NCI-H1092 (cell line): ENCODE results near the gene CXorf38.
A peak's percentile ranks its signal among the peaks of the same experiment; 100 is the strongest.

Experiments
- DNase-seq: peaks from one replicate; lab custom pipeline; 2025; lab: John Stamatoyannopoulos, UW

CXorf38 gene, protein sequence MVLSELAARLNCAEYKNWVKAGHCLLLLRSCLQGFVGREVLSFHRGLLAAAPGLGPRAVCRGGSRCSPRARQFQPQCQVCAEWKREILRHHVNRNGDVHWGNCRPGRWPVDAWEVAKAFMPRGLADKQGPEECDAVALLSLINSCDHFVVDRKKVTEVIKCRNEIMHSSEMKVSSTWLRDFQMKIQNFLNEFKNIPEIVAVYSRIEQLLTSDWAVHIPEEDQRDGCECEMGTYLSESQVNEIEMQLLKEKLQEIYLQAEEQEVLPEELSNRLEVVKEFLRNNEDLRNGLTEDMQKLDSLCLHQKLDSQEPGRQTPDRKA

GRCh38 chrX:40647307-40648197 lies at the start of gene CXorf38:
Gene CXorf38, minus strand, starts transcription at chrX:40647561. Its CDS starts 41 bp downstream, at chrX:40647520.
- DNase-seq = peak; percentile 91

DNA sequence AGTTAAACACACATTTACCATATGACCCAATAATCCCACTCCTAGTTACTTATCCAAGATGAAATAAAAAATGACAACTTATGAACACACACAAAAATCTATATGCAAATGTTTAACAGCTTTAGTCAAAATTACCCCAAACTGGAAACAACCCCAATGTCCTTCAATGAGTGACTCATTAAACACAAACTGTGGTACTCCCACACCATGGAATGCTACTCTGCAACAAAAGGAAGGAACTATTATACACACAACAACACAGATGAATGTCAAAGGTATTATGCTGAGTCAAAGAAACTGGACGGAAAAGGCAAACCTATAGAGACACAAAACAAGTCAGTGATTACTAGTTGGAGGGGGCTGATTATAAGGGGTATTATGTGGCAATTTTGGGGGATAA lies 47.4 kb upstream of the CXorf38 start:
- DNase-seq = no peak

GRCh38 chrX:40688929-40689328 lies 41.6 kb upstream of the CXorf38 start:
- no peak for DNase-seq

GRCh38 chrX:40687169-40687568 lies 39.8 kb upstream of the CXorf38 start:
- no peak for DNase-seq

DNA sequence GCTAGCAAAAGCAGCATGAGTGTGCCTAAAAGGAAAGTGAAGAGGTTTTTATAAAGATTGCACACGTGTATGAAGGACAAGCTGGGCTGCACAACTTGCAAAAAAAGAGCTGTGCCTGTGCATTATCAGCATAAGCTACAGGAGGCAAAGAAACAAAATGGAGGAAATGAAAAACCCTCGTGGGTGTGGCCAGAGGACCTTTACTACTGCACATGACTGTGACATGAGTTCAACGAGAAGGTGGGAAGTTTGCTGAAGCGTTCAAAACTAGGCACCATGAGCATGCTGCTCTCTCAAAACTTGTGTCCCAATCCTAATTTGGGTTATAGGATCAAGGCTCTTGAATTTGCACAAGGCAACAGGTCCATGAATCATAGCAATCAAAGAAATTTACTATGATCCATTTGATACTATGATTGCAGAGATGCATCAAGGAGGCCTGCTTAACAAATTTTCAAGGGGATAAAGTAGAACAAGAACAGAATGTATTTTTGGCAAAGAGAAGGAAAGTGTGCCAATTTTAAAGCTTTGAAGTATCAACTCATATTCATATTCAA lies 38.1 kb upstream of the CXorf38 start:
- DNase-seq = no peak

DNA sequence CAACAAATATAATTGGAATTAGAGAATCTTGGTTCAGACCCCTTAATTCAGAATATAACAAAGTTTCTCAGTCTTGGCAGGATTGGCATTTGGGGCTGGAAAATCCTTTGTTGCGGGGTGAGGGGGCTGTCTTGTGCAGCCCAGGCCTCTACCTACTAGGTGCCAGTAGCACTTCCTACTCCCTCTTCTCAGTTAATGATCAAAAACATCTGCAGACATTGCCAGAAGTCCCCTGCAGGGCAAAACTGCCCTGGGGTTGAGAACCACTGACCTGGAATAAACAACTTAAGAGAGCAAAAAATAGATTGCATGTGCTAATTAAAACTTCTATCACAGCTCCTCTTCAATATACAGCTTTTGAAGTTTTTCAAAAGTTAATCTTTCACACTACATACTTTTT lies 36.7 kb upstream of the CXorf38 start:
- DNase-seq = no peak

GRCh38 chrX:40683245-40683644 lies 35.9 kb upstream of the CXorf38 start:
- no peak for DNase-seq

DNA sequence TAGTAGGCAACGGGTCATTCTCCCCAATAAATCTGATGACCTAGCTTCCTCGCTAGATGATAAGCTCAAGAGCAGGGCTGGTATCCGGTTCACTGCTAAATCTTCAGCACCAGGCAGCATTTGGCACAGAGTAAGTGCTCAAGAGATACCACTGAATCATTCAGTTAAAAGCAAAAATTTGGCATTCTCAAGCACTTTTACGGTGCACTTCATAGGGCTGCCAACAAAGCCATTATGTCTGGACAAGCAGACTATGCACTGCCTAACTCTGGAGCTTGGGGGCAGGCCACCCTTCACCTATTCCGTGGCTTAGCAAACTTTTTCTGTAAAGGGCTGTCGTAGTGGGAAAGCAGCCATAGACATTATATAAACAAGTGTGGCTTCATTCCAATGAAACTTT lies 23.8 kb upstream of the CXorf38 start:
- peak; percentile 20 for DNase-seq

- no peak for DNase-seq
These were observed 16.7 kb upstream of the CXorf38 start for GRCh38 chrX:40663880-40664630.

DNA sequence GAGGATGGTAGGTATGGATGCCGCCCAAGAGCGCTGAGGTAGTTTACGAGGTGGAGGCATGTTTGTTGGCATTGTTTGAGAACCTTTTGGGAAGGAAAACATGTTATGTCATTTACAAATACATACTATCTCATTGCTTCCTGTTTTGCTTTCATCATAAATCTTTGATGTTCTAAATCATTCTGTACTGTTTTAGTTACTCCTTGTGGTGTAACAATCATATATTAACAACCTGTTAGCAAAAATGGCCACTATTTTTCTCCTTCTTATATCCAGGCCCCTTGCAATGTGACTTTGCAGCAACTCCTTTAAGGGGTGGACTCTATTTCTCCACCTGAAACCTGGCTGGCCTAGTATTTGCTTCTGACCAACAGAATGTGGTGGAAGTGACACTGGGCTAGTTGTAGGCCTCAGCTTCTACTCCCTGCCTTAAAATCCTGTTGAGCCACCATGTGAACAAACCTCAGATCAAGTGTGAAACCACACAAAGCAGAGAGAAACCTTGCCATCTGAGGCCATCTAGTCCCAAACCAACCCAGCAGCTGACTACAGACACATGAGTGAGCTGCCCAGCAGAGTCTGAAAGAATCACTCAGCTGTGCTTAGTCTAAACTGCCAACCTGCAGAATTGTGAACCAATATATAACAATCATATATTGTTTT lies 15.8 kb upstream of the CXorf38 start:
- no peak for DNase-seq

DNA sequence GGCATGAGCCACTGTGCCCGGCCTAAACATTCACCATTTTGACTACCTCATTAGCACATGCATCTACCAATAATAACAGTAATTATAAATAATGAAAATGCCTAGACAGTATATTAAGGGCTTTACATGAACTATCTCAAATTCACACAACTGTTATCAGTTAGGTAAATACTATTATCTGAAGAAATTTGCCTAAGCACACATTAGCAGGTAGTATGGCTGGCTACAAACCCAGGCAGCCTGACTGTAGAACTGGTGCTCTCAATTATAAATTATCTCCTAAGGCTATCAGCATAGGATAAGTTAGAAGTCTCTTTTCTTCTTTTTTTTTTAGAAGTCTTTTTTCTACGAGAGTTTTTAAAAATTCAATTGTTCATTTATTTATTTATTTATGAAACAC lies 14.1 kb upstream of the CXorf38 start:
- no peak for DNase-seq

DNA sequence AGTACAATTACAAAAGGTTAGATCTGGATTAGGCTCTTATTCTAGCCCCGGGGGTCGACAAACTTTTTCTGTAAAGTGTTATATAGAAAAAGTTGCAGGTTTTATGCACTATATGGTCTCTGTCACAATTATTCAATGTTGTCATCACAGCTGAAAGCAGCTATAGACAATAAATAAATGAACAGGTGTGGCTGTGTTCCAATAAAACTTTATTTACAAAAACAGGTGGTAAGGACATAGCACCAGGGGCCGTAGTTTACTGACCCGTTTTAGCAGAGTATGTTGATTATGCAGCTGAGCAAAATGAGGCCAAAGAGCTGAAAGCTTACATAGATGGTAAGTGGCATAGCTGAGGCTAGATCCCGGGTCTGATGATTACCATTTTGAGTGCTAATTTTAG lies 13.0 kb upstream of the CXorf38 start:
- no peak for DNase-seq

- DNase-seq = no peak
These were observed 6.2 kb upstream of the CXorf38 start for GRCh38 chrX:40653535-40653934.

DNA sequence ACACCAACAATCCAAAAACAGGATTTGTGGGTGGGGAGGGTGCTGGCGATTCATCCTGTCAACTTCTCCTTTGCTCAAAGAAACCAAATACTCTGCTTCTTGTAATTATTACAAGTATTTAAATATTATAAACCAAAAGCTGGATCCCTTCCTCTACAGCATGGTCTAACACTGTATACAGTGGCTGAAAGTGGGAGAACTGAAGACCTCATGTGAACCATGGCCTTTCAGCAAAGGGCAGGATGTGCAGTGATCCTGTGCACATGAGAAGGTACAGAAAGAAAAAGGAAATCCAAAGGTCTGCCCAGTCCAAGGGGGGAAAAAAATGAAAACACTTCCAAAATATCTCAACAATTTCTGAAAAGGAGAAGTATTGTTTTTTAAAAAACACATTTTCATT lies 5.3 kb upstream of the CXorf38 start:
- no peak for DNase-seq

GRCh38 chrX:40651620-40652223 lies 4.4 kb upstream of the CXorf38 start:
- peak; percentile 50 for DNase-seq

GRCh38 chrX:40646489-40647306 lies 663 bp downstream of the CXorf38 start:
- no peak for DNase-seq

DNA sequence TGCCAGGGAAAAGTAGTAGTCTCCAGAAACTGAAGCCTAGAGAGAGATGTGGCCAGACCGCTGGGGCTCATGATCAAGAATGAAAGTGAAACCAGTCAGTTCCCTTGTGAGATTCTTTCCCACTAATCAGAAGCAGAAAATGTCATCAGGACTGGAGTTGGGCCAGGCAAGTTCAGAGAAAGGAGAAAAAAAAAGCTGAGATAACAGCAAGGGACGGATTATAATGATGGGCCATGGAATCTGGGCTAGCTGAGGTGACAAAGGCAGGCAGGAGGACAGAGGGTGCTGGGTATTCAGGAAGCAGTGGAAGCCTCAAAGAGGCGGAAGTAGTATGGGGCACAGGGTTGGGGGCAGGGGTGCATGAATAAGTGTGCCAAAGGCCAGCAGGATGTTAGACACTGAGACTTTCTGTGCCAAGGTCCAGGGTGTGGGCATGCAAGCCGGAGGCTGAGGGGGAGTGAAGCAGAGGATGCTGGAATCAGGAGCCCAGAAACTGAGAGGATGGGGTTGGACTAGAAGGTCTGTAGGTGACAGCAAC lies 2.5 kb downstream of the CXorf38 start:
- no peak for DNase-seq

- no peak for DNase-seq
These were observed 3.2 kb downstream of the CXorf38 start for GRCh38 chrX:40644176-40644575.

GRCh38 chrX:40637687-40638086 lies 9.7 kb downstream of the CXorf38 start:
- DNase-seq = no peak

- DNase-seq = no peak
These were observed 15.2 kb downstream of the CXorf38 start for GRCh38 chrX:40632199-40632598.
